B cell (primary cell): Measurements from ENCODE around the gene C4orf17. TPM values are rescaled to one million over a fixed set of nuclear protein-coding genes. Genes with fewer than 3 reads are reported as not detected.

Experiments used
- ATAC-seq: fragments of 200-7000 bp; cut with Tn5 transposase; one replicate; pipeline ENCODE4 v1.10.0; 2021; ENCODE audit warnings: low read depth, mild to moderate bottlenecking, moderate number of reproducible peaks, moderate library complexity
- CTCF ChIA-PET: fragments of 350-600 bp; sonication (Branson Sonifier 250); formaldehyde crosslinking; loops from one replicate; lab custom pipeline; 2021; ENCODE audit warnings: antibody characterized with exemption, inconsistent platforms; lab: Charles Lee
- POLR2A ChIA-PET: fragments of 350-600 bp; sonication (Branson Sonifier 250); formaldehyde crosslinking; loops from one replicate; lab custom pipeline; 2021; ENCODE audit warnings: antibody characterized with exemption; lab: Charles Lee
- DNase-seq: peaks from one replicate; pipeline ENCODE4 v3.0.0; 2013
- H2AFZ ChIP-seq: 2 replicates; pipeline ENCODE4 v1.6.1; 2012; ENCODE audit warnings: mild to moderate bottlenecking, low read depth, low read length; ENCODE audit not compliant: insufficient read depth, poor library complexity, severe bottlenecking
- H3K27ac ChIP-seq, 2 donors: 1 replicate in 1 of 2; 2 replicates in 1 of 2; pipeline ENCODE4 v1.5.1; 2012 to 2013; ENCODE audit warnings: low read length in 2 of 2, mild to moderate bottlenecking in 2 of 2, moderate library complexity in 1 of 2
- H3K27me3 ChIP-seq, 4 experiments: fragments of 200-600 bp in 1 of 4; sonication (generic) in 1 of 4; replicated peaks in 1 of 4; 1 replicate in 2 of 4; 2 replicates in 2 of 4; pipeline versions ENCODE4 v1.6.1 to v1.7.0; 2013 to 2016; ENCODE audit warnings: low read length in 3 of 4, mild to moderate bottlenecking in 2 of 4, mixed read lengths in 1 of 4, moderate library complexity in 1 of 4; ENCODE audit not compliant: insufficient read depth in 4 of 4, control insufficient read depth in 3 of 4; ENCODE audit errors: control extremely low read depth in 1 of 4
- H3K36me3 ChIP-seq, 2 experiments: replicated peaks in 1 of 2; 1 replicate in 1 of 2; 2 replicates in 1 of 2; pipeline versions ENCODE4 v1.6.1 to v1.7.1; 2013; ENCODE audit warnings: low read length in 1 of 2; ENCODE audit not compliant: insufficient read depth in 2 of 2, control insufficient read depth in 1 of 2; ENCODE audit errors: control extremely low read depth in 1 of 2, extremely low read depth in 1 of 2
- H3K4me1 ChIP-seq, 2 donors: fragments of 200-600 bp in 1 of 2; sonication (generic) in 1 of 2; 1 replicate in 1 of 2; 2 replicates in 1 of 2; pipeline versions ENCODE4 v1.5.1 to v1.6.1; 2013 to 2017; ENCODE audit warnings: low read length in 2 of 2; ENCODE audit not compliant: control insufficient read depth in 2 of 2, insufficient read depth in 2 of 2
- H3K4me2 ChIP-seq: replicated peaks from 2 replicates; pipeline ENCODE3; 2012; ENCODE audit warnings: mild to moderate bottlenecking, low read depth, low read length; ENCODE audit not compliant: poor library complexity, severe bottlenecking
- H3K4me3 ChIP-seq, 5 experiments: fragments of 200-600 bp in 1 of 5; sonication (generic) in 1 of 5; 1 replicate in 3 of 5; 2 replicates in 2 of 5; pipeline versions ENCODE4 v1.5.1 to v1.7.0; 2011 to 2016; ENCODE audit warnings: low read length in 4 of 5, mild to moderate bottlenecking in 4 of 5, low read depth in 2 of 5, control low read depth in 1 of 5, moderate library complexity in 1 of 5; ENCODE audit not compliant: insufficient read depth in 1 of 5; ENCODE audit errors: control extremely low read depth in 1 of 5, extremely low read depth in 1 of 5
- H3K79me2 ChIP-seq: fragments of 200-600 bp; sonication (generic); one replicate; pipeline ENCODE4 v1.6.0; 2016; ENCODE audit warnings: low read length; ENCODE audit not compliant: control insufficient read depth, insufficient read depth
- H3K9ac ChIP-seq: fragments of 200-600 bp; sonication (generic); 2 replicates; pipeline ENCODE4 v1.6.1; 2017; ENCODE audit warnings: mild to moderate bottlenecking, low read length, moderate library complexity
- H3K9me3 ChIP-seq, 3 donors: one replicate each; pipeline versions ENCODE4 v1.6.1 to v1.7.1; 2013; ENCODE audit warnings: low read length in 2 of 3; ENCODE audit not compliant: control insufficient read depth in 2 of 3, insufficient read depth in 1 of 3; ENCODE audit errors: control extremely low read depth in 1 of 3
- H4K20me1 ChIP-seq: 2 replicates; pipeline ENCODE4 v1.6.0; 2012; ENCODE audit warnings: mild to moderate bottlenecking, low read length; ENCODE audit not compliant: insufficient read depth, control insufficient read depth, poor library complexity, severe bottlenecking
- H3K27ac Mint-ChIP-seq: one replicate; pipeline ENCODE4 v1.8.0; 2021; ENCODE audit warnings: mixed read lengths
- H3K27me3 Mint-ChIP-seq: one replicate; pipeline ENCODE4 v1.8.0; 2021; ENCODE audit warnings: mixed read lengths
- H3K4me1 Mint-ChIP-seq: one replicate; pipeline ENCODE4 v1.8.0; 2021; ENCODE audit warnings: mixed read lengths
- H3K4me3 Mint-ChIP-seq: one replicate; pipeline ENCODE4 v1.8.0; 2021; ENCODE audit warnings: mixed read lengths
- H3K9me3 Mint-ChIP-seq: one replicate; pipeline ENCODE4 v1.8.0; 2022; ENCODE audit warnings: mixed read lengths; ENCODE audit not compliant: insufficient read depth
- CTCF ChIP-seq: fragments of 200-600 bp; IDR thresholded peaks from one replicate; pipeline ENCODE4 v1.8.0; 2022; ENCODE audit warnings: antibody characterized with exemption, mild to moderate bottlenecking
- EZH2 ChIP-seq: IDR thresholded peaks from 2 replicates; pipeline ENCODE4 v1.6.1; 2012; ENCODE audit warnings: borderline replicate concordance, low read depth, mild to moderate bottlenecking, moderate library complexity, low read length; ENCODE audit not compliant: insufficient read depth, poor library complexity, severe bottlenecking
- WGBS: methylation state at CpG from one replicate; pipeline ENCODE4 v1.1.5; 2013; ENCODE audit warnings: missing lambda C conversion rate; ENCODE audit not compliant: insufficient coverage; 5-methylcytosine and 5-hydroxymethylcytosine counted together
- intact Hi-C: fragments of 100-400 bp; cut with micrococcal nuclease; formaldehyde crosslinking; loops from one replicate; pipeline ENCODE4 v1.10.0; 2022
- polyA plus RNA-seq: library from polyadenylated mRNA; depleted of rRNA; stranded (reverse); fragments of >200 nt; gene quantifications from 2 replicates; pipeline ENCODE4 v1.2.3, GENCODE V29; 2012
- total RNA-seq, 2 donors: library from RNA; stranded (reverse); fragments of 120-200 nt in 1 of 2; gene quantifications; 1 replicate in 1 of 2; 2 replicates in 1 of 2; pipeline versions ENCODE4 v1.2.3 to v1.2.4, GENCODE V29; 2013 to 2022

The C4orf17 gene
- total and polyA plus RNA-seq, 2 donors (not counting 1 experiment from before 2014, with no cell fraction given) = not detected

GRCh38 chr4:99506781-99507180 is 4.0 kb upstream of the C4orf17 start:
- POLR2A ChIA-PET = no interaction called here
- no peak overlapping the region for H3K27ac Mint-ChIP-seq
- no peak for DNase-seq

GRCh38 chr4:99507349-99507748 is 3.5 kb upstream of the C4orf17 start:
- intact Hi-C loops = no loop called here
- Histone ChIP-seq H3K27ac (no peak overlapping the region), H3K9me3 (peaks cover 0 to 5% (median 0%) of the 10 kb centered on the region in 3 donors), H3K36me3 (no peaks in the 10 kb centered on the region), H3K4me2 (no peak overlapping the region), H4K20me1 (no peaks in the 10 kb centered on the region), H3K27me3 (peaks cover 0 to 5% (median 0%) of the 10 kb centered on the region in 4 experiments), H3K4me3 (no peak overlapping the region), H3K9ac (no peak overlapping the region), H3K4me1 (no peaks in the 10 kb centered on the region), H3K79me2 (no peaks in the 10 kb centered on the region), H2AFZ (no peak overlapping the region)
- Mint-ChIP-seq H3K27ac (no peak overlapping the region), H3K4me3 (no peak overlapping the region), H3K9me3 (no peaks in the 10 kb centered on the region), H3K4me1 (no peaks in the 10 kb centered on the region), H3K27me3 (peaks cover 28% of the 10 kb centered on the region)
- ChIA-PET POLR2A (no interaction called here), CTCF (no interaction called here)
- ATAC-seq (no peak), DNase-seq (no peak)
- TF ChIP-seq EZH2 (no peak), CTCF (no peak)
- WGBS = no CpG with 5 or more reads among the region's 1 CpG

More at GRCh38 chr4:99506781-99507180, 4.0 kb upstream of the C4orf17 start:
- CTCF ChIA-PET = no interaction called here
- no peaks in the 10 kb centered on the region for H4K20me1 ChIP-seq
- H3K4me2 ChIP-seq = no peak overlapping the region
- no peak overlapping the region for H3K9ac ChIP-seq
- H3K27me3 ChIP-seq = peaks cover 0 to 3% (median 0%) of the 10 kb centered on the region in 4 experiments
- 100% methylated on average over 1 of the region's 2 CpGs for WGBS
- no peak for TF ChIP-seq CTCF
- peaks cover 0 to 5% (median 0%) of the 10 kb centered on the region in 3 donors for H3K9me3 ChIP-seq
- Mint-ChIP-seq H3K4me3 (no peak overlapping the region), H3K9me3 (no peaks in the 10 kb centered on the region), H3K4me1 (no peaks in the 10 kb centered on the region), H3K27me3 (peaks cover 23% of the 10 kb centered on the region)
- H3K79me2 ChIP-seq = no peaks in the 10 kb centered on the region
- intact Hi-C loops = no loop called here
- no peak for ATAC-seq
- H3K36me3 ChIP-seq = no peaks in the 10 kb centered on the region
- H3K4me1 ChIP-seq = no peaks in the 10 kb centered on the region
- no peak overlapping the region for H2AFZ ChIP-seq
- no peak overlapping the region for H3K27ac ChIP-seq
- H3K4me3 ChIP-seq = no peak overlapping the region
